Activated naive CD4-positive, alpha-beta T cell treated with Interleukin-2 at 50 U/mL for 16 hours (primary cell): ENCODE measurements around the gene TERB1.
A peak's percentile ranks its signal among the peaks of the same experiment; 100 is the strongest.
"Not testable (repeated sequence)": the region's sequence is repeated elsewhere in the genome, so short reads cannot be mapped to it uniquely, and the experiment has no call there.

Source experiments
- DNase-seq: peaks from one replicate; pipeline ENCODE4 v3.0.0-alpha.2; 2020

The TERB1 gene

DNA sequence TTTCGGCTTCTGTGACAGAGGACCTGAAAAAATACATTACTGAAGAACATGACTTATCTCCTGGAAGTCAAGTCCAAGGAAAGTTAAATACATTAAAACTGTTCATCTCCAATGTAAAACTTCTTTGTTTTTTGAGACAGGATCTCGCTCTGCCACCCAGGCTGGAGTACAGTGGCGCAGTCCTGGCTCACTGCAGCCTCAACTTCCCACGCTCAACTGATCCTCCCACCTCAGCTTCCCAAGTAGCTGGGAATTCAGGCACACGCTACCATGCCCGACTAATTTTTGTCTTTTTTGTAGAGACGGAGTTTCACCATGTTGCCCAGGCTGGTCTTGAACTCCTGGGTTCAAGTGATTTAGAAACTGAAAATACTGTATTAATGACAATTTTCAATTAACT lies 9.7 kb upstream of the TERB1 start:
- DNase-seq: no peak

GRCh38 chr16:66810391-66810790 lies 9.0 kb upstream of the TERB1 start:
- DNase-seq: no peak

GRCh38 chr16:66809765-66810164 lies 8.4 kb upstream of the TERB1 start:
- no peak for DNase-seq

DNA sequence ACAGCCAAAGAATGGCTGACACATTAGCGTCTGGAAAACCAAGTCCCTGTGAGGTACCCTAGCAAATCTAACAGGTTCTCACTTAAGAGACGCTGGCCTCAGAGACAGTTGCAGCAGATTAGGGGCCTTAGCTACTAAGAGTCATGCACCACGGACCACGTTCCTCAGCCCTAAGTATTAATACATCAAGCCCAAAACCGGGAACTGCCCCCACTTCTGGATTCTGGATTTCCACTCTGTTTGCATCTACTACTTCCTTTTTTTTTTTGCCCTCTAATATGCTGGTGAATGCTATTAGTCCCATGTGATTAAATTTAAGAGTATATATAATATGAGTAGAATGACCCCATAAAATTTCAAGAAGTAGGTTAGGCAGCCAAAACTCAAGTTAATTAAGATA lies 775 bp upstream of the TERB1 start:
- no peak for DNase-seq

DNA sequence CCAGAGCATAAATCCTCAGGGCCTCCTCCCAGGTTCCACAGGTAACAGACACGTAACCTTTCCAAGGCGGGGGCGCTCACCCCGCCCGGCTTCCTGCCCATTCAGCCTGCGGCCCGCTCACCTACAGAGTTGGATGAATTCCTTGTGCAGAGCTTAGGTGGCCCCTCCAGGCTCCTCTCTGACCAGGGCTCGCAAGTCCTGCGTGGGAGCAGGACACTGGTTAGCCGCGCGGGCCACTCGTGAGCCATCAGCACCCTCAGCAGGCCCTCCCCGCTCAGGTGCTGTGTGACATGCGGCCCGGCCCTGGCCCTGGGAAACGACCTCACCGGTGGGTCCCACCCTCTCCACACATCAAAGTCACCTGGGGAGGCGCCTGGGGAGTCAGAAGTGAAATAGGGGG lies 528 bp downstream of the TERB1 start:
- no peak for DNase-seq

GRCh38 chr16:66798161-66798560 lies 3.2 kb downstream of the TERB1 start:
- DNase-seq: no peak

GRCh38 chr16:66793984-66794383 lies 7.4 kb downstream of the TERB1 start:
- DNase-seq: not testable (repeated sequence)

DNA sequence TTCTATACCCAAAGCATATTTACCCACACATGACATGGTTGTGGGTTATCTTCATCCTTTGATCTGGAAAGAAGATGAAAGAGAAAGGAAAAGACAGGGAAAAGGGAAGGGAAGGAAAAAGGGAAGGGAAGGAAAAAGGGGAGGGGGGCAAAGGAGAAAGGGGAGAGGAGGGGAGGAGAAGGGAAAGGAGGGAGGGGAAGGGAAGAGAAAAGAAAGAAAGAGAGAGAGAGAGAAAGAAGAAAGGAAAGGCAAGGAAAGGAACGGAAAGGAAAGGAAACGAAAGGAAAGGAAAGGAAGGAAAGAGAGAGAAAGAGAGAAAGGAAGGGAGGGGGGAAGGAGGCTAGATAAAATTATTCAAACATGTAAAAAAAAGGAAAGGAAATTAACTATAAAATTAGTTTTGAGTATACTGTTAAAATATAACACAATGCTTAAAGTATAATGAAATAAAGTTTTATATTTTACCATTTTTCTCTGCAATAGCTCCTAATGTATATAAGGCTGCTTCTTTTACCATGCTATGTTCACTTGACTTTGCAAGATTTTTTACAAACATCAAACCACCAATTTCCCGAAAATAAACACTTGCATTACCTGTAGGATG lies 11.2 kb downstream of the TERB1 start:
- DNase-seq: no peak

DNA sequence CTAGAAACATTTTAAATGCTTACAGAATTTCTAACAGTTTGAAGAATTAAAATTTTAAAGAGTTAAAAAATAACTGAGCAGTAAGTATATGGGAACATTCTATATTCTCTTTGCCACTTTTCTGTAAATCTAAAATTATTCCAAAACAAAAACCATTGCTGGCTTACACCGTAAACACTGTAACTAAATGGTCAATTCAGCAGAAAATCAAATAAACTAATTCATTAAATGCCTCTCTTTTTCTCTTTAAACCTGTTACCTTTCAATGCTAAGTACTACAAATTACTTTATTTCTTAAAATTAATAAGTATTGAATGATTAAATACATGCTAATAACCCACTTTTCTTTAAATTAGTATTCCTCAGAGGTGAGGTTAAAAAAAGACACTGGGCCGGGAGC lies 14.0 kb downstream of the TERB1 start:
- DNase-seq: no peak

- no peak for DNase-seq
Measured at GRCh38 chr16:66786551-66786950, 14.8 kb downstream of the TERB1 start.

DNA sequence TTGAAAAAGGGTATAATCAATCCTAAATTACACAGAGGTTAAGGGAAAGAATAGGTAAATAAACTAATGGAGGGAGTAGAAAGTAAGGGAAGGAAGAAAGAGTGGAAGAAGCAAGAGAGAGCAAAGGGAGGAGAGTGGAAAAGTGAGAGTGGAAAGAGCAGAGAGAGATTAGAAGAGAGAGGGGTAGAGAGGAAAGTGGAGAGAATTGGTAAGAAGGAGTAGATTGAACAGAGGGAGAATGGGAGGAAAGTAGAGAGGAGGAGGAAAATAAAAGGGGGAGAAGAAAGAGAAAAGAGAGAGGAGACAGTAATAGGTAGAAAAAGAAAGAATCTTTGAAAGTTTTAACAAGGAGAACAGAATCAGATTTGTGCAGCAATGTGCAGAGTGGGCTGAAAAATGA lies 24.9 kb downstream of the TERB1 start:
- no peak for DNase-seq

- DNase-seq: no peak
Measured at GRCh38 chr16:66774981-66775380, 26.4 kb downstream of the TERB1 start.

- no peak for DNase-seq
Measured at GRCh38 chr16:66758086-66758485, 43.3 kb downstream of the TERB1 start.

DNA sequence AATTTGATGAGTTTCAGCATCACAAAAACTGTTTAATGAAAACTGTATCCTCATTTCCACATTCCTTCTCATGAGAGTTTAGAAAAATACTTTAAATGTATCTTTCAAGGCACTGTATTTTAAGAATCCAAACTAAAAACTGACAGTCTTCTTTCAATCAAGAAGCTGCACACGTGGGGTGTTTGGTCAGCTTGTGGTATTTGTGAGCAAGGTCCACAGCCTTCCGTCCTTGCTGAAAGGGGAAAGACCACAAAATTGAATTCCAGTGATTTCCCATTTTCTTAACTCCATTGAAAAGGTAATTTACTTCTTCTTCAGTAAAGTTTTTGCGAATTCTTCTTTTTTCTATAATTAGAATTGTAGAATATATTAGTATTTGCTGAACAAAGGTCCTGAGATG lies 46.6 kb downstream of the TERB1 start:
- no peak for DNase-seq

DNA sequence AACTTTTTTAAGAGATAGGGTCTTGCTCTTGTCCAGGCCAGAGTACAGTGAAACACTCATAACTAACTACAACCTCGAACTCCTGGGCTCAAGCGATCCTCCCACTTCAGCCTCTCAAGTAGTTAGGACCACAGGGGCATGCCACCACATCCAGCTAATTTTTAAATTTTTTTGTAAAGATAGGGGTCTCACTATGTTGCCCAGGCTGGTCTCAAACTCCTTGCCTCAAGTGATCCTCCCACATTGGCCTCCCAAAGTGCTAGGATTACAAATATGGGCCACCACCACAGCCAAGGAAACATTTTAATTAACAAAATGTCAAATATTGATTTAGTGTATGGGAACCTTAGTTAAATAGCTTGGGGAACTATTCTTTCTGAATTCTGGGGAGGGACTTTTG lies 47.2 kb downstream of the TERB1 start:
- no peak for DNase-seq

DNA sequence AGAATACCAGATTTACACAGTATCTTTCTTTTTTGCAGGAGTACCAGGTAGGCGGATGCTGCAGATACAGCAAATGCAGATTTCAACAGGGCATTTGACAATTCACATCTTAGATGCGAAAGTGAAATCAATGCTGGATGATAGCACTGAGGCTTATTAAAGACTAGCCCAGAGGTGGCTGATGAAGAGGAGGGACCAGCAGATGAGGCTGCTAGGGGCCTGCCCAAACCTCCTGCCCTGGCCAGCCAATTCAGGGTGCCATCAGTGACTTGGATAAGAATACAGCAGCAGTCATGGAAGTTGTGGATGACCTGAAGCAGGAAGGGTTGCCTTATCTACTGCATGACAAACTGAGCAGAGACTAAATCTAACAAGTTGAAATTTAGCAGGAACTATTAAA lies 48.4 kb downstream of the TERB1 start:
- no peak for DNase-seq

DNA sequence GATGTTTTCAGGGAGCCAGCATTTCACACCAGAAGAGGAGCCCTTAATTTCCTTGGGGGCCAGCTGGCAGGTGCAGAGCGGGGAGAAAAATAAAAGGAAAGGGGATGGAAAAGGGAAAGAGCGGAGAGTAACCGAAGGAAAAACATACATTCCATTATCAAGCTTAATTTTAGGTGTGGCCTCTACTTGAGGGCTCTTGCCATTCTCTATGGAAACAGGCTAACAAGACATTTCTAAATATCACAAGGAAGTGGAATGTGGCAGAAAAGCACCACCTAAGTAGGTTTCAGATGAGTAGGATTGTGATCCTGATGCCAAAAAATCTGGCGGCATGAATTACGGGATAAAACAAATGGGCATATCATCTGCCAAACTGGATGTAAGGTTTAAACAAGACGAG lies 49.0 kb downstream of the TERB1 start:
- no peak for DNase-seq

DNA sequence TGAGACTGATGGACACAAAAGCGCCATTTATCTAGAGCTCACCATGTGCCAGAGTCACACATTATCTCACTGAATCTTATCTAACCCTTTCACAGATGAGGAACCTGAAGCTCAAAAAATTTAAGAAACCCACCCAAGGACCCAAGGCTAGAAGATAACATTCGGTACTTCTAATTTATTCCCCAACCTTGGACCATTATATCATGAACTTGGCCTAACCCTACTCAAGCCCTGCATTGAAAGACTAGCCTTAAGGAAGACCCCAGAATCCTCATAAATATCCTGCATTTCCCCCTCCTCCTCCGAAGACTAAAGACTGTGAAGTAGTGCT lies 49.4 kb downstream of the TERB1 start:
- DNase-seq: no peak

GRCh38 chr16:66751303-66751991 lies 49.9 kb downstream of the TERB1 start, which contains the start of gene DYNC1LI2:
Gene DYNC1LI2, minus strand, starts transcription at chr16:66751609. Its CDS starts 18 bp downstream, at chr16:66751591.
- DNase-seq: peak; percentile 83

GRCh38 chr16:66751053-66751302 lies 50.4 kb downstream of the TERB1 start:
- DNase-seq: peak; percentile 19

DNA sequence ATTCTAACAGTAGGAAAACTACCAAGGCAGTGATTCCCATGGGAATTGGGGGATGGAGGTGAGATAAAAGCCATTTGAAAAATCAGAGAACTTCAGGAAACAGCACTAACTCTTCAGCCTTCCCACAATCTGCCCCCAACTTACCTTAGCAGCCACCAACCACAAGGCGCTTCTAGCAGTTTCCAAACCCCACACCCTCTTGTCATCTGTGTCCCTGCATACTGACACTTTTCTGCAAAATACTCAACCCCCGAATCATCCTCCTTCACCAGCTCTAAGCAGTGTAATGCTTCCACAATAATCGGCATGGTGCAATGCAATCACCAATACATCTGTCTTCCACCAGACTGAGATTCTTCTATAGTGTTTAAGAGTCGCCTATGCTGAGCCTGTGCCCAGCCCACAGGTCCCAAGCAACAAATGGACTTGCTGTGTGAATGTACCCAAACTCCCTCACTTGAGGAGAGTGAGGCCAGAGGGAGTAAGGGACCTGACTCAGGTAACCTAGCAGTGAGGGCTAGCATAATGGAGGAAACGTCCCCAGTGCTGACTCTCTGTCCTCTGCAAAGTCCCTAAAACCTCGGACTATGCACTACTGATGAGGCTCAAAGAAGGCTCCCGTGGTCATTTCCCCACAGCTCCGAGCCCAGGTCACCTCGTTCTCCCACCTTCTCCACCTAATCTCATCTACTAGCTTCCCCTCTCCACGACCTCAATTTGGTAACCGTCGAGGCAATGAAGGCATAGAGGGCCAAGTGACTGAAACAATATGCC lies 50.9 kb downstream of the TERB1 start:
- no peak for DNase-seq

DNA sequence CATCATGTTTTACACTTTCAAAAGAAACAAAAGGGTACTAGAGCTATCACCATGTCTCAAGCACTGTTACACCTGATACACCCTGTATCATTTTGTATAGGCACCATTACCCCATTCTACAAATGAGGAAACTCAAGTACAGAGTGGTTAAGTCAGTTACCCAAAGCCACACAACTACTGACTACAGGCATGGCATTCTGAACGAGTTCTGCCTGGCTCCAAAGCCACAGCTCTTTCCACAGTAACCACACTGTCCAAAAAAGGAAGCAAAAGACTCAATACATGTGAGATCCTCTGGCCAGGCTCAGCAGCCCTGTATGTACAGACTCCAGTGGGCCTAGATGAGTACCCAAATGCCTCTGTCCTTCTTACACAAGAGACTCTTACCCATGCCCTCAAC lies 54.7 kb downstream of the TERB1 start:
- DNase-seq: no peak

- no peak for DNase-seq
Measured at GRCh38 chr16:66746048-66746447, 55.3 kb downstream of the TERB1 start.

- DNase-seq: no peak
Measured at GRCh38 chr16:66741950-66742808, 59.2 kb downstream of the TERB1 start.
